Aorta (tissue), 5 donors: ENCODE measurements around the gene CLIC1. TPM values are rescaled to one million over a fixed set of nuclear protein-coding genes. Genes with fewer than 3 reads are reported as not detected.

Experiments used
- ATAC-seq: fragments of 200-7000 bp; cut with Tn5 transposase; one replicate; pipeline ENCODE4 v1.9.1; 2022; ENCODE audit warnings: moderate library complexity; ENCODE audit not compliant: low FRiP score
- DNase-seq, 2 donors: peaks; one replicate each; pipeline ENCODE4 v3.0.0-alpha.2; 2020
- H3K27ac ChIP-seq, 2 donors: one replicate each; pipeline ENCODE4 v1.5.1; 2013; ENCODE audit warnings: low read length in 2 of 2, mild to moderate bottlenecking in 2 of 2, moderate library complexity in 2 of 2, control low read depth in 1 of 2, inconsistent platforms in 1 of 2, low read depth in 1 of 2
- H3K27me3 ChIP-seq, 2 donors: one replicate each; pipeline ENCODE4 v1.6.1; 2013; ENCODE audit warnings: control low read depth in 1 of 2, low read length in 1 of 2, mild to moderate bottlenecking in 1 of 2, moderate library complexity in 1 of 2; ENCODE audit not compliant: insufficient read depth in 2 of 2, control insufficient read depth in 1 of 2
- H3K36me3 ChIP-seq, 2 donors: one replicate each; pipeline ENCODE4 v1.6.1; 2013; ENCODE audit warnings: control low read depth in 1 of 2, low read length in 1 of 2, mild to moderate bottlenecking in 1 of 2; ENCODE audit not compliant: insufficient read depth in 2 of 2, control insufficient read depth in 1 of 2
- H3K4me1 ChIP-seq, 2 donors: one replicate each; pipeline ENCODE4 v1.6.1; 2013; ENCODE audit warnings: low read length in 2 of 2, control low read depth in 1 of 2, mild to moderate bottlenecking in 1 of 2, moderate library complexity in 1 of 2; ENCODE audit not compliant: insufficient read depth in 2 of 2, control insufficient read depth in 1 of 2
- H3K4me3 ChIP-seq, 2 donors: one replicate each; pipeline ENCODE4 v1.5.1; 2013; ENCODE audit warnings: low read length in 2 of 2, control low read depth in 1 of 2, mild to moderate bottlenecking in 1 of 2
- H3K9me3 ChIP-seq: one replicate; pipeline ENCODE4 v1.6.1; 2013; ENCODE audit warnings: mild to moderate bottlenecking, low read length; ENCODE audit not compliant: control insufficient read depth
- WGBS, 2 donors: extraction: QIAGEN DNeasy Blood & Tissue Kit; methylation state at CpG; one replicate each; pipeline ENCODE4 v1.1.7; 2013; 5-methylcytosine and 5-hydroxymethylcytosine counted together
- intact Hi-C, 2 donors: fragments of 100-400 bp; cut with DNase I; formaldehyde crosslinking; loops; one replicate each; pipeline versions ENCODE4 v1.14.2 to v1.15.0; 2022
- polyA plus RNA-seq, 2 donors: library from polyadenylated mRNA; stranded (reverse); fragments of 200-250 nt; gene quantifications; one replicate each; pipeline ENCODE4 v1.2.3, GENCODE V29; 2013
- total RNA-seq, 2 donors: library from RNA; stranded (reverse); fragmentation: NEBNext Ultra II Directional; extraction: Animal tissue kit (Norgen Biotek cat#: 25700); gene quantifications; one replicate each; pipeline ENCODE4 v1.2.1, GENCODE V29; 2021
- donor health status: healthy with polysubstance abuse.
- donor health status: Bipolar disorder and iron deficiency.
- donor health status: DM: no; HTN: no; CAD: no.
- donor health status: DM: no; HTN: no; CAD: no.
- donor health status: DM: yes; HTN: yes; CAD: no.

CLIC1 gene
- total and polyA plus RNA-seq, 4 donors = 303 to 368 (median 327) TPM

GRCh38 chr6:31721351-31722020, 14.8 kb downstream of the CLIC1 start, which contains the start of gene LY6G6C:
LY6G6C (minus strand) TSS chr6:31721746; CDS start chr6:31721679, 67 bp downstream.
- H3K4me1 ChIP-seq = no peaks in the 10 kb centered on the region
- intact Hi-C loops = no loop called here
- WGBS, 2 donors = 88 to 90% methylated on average over 3 to 4 of the region's 4 CpGs

GRCh38 chr6:31720196-31720770, 16.0 kb downstream of the CLIC1 start:
- ATAC-seq (no peak), DNase-seq (no peak)
- H3K9me3 ChIP-seq = no peaks in the 10 kb centered on the region
- 84 to 90% methylated on average over 5 of the region's 5 CpGs for WGBS, 2 donors
- no peak overlapping the region for H3K27ac ChIP-seq
- H3K4me1 ChIP-seq = no peaks in the 10 kb centered on the region
- H3K36me3 ChIP-seq = no peaks in the 10 kb centered on the region
- intact Hi-C loops = no loop called here
- no peaks in the 10 kb centered on the region for H3K27me3 ChIP-seq
- no peak overlapping the region for H3K4me3 ChIP-seq

More at GRCh38 chr6:31721351-31722020, 14.8 kb downstream of the CLIC1 start, which contains the start of gene LY6G6C:
- Histone ChIP-seq H3K9me3 (no peaks in the 10 kb centered on the region), H3K4me3 (no peak within 1 kb of the TSS), H3K36me3 (no peaks in the 10 kb centered on the region), H3K27me3 (no peaks in the 10 kb centered on the region), H3K27ac (no peak within 1 kb of the TSS)
- ATAC-seq = no peak
- DNase-seq = no peak

GRCh38 chr6:31719001-31719400, 17.3 kb downstream of the CLIC1 start:
- Histone ChIP-seq H3K4me1 (no peaks in the 10 kb centered on the region), H3K9me3 (no peaks in the 10 kb centered on the region), H3K27me3 (no peaks in the 10 kb centered on the region), H3K36me3 (no peaks in the 10 kb centered on the region), H3K27ac (no peak overlapping the region), H3K4me3 (no peak overlapping the region)
- no peak for DNase-seq
- WGBS, 2 donors = 87 to 89% methylated on average over 6 of the region's 6 CpGs
- intact Hi-C loops = no loop called here
- no peak for ATAC-seq

- H3K4me3 ChIP-seq = no peak overlapping the region
- ATAC-seq (no peak), DNase-seq (no peak)
- no peaks in the 10 kb centered on the region for H3K9me3 ChIP-seq
- intact Hi-C loops = no loop called here
- 85 to 100% methylated on average over 1 of the region's 1 CpG for WGBS, 2 donors
- H3K36me3 ChIP-seq = no peaks in the 10 kb centered on the region
- no peaks in the 10 kb centered on the region for H3K4me1 ChIP-seq
- no peaks in the 10 kb centered on the region for H3K27me3 ChIP-seq
- H3K27ac ChIP-seq = no peak overlapping the region
Measured at GRCh38 chr6:31718265-31718664, 18.1 kb downstream of the CLIC1 start.

- Histone ChIP-seq H3K4me1 (no peaks in the 10 kb centered on the region), H3K27me3 (no peaks in the 10 kb centered on the region), H3K36me3 (no peaks in the 10 kb centered on the region), H3K27ac (no peak overlapping the region), H3K4me3 (no peak overlapping the region), H3K9me3 (no peaks in the 10 kb centered on the region)
- ATAC-seq = no peak
- no peak for DNase-seq
- intact Hi-C loops = no loop called here
- 69 to 71% methylated on average over 10 of the region's 10 CpGs for WGBS, 2 donors
Measured at GRCh38 chr6:31717499-31718222, 18.7 kb downstream of the CLIC1 start.

GRCh38 chr6:31715022-31715958, 21.0 kb downstream of the CLIC1 start, which contains the start of gene LY6G6D:
LY6G6D (plus strand) TSS chr6:31715348; CDS start chr6:31715356, 8 bp downstream.
- H3K4me3 ChIP-seq = no peak within 1 kb of the TSS
- DNase-seq (no peak), ATAC-seq (no peak)
- H3K27ac ChIP-seq = no peak within 1 kb of the TSS
- no peaks in the 10 kb centered on the region for H3K9me3 ChIP-seq
- no peaks in the 10 kb centered on the region for H3K4me1 ChIP-seq
- no peaks in the 10 kb centered on the region for H3K27me3 ChIP-seq
- WGBS, 2 donors = 43 to 58% methylated on average over 16 of the region's 16 CpGs
- no peaks in the 10 kb centered on the region for H3K36me3 ChIP-seq
- intact Hi-C loops = no loop called here

GRCh38 chr6:31713991-31714684, 22.2 kb downstream of the CLIC1 start:
- Histone ChIP-seq H3K27me3 (no peaks in the 10 kb centered on the region), H3K27ac (no peak overlapping the region), H3K4me1 (no peaks in the 10 kb centered on the region), H3K9me3 (no peaks in the 10 kb centered on the region), H3K36me3 (no peaks in the 10 kb centered on the region), H3K4me3 (no peak overlapping the region)
- intact Hi-C loops = no loop called here
- ATAC-seq = no peak
- no peak for DNase-seq
- WGBS, 2 donors = 50 to 60% methylated on average over 5 of the region's 5 CpGs

GRCh38 chr6:31713465-31713864, 22.9 kb downstream of the CLIC1 start:
- WGBS, 2 donors = 66 to 73% methylated on average over 4 of the region's 4 CpGs
- ATAC-seq (no peak), DNase-seq (no peak)
- H3K9me3 ChIP-seq = no peaks in the 10 kb centered on the region
- H3K4me3 ChIP-seq = no peak overlapping the region
- H3K36me3 ChIP-seq = no peaks in the 10 kb centered on the region
- no peaks in the 10 kb centered on the region for H3K27me3 ChIP-seq
- H3K4me1 ChIP-seq = no peaks in the 10 kb centered on the region
- no peak overlapping the region for H3K27ac ChIP-seq
- intact Hi-C loops = no loop called here
